H54 (cell line): Measurements from ENCODE around the gene AK2.
A peak's percentile ranks its signal among the peaks of the same experiment; 100 is the strongest.

ENCODE experiments used
- DNase-seq: peaks from one replicate; pipeline ENCODE4 v3.0.0; 2011; ENCODE audit warnings: low spot score, mixed read lengths; ENCODE audit not compliant: insufficient read length
- FAIRE-seq: peaks from 3 replicates; lab custom pipeline; 2011; peaks lifted over from hg19 to GRCh38; lab: Jason Lieb, UNC
- POLR2A ChIP-seq: IDR thresholded peaks from 2 replicates; pipeline ENCODE4 v1.6.1; 2011; ENCODE audit warnings: low read depth, mild to moderate bottlenecking, low read length

AK2 gene

DNA sequence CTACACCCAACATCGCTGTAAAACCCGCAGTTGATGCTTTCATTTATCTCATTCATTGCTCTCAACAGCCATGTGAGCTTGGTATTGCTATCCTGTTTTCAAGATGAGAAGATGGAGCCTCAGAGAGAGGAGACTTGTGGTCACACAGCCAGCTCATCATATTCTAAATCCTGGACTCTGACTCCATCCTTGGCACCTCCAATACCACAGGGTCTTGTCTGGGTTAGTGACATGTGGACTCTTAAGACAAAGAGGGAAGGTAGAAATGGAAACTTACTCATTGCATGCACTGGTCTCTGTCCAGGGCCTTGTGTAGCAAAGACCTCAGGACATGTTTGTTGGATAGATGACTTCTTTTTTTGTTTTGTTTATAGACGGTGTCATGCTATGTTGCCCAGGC lies 65.1 kb downstream of the AK2 start:
- DNase-seq (no peak), FAIRE-seq (no peak)
- no peak for TF ChIP-seq POLR2A

DNA sequence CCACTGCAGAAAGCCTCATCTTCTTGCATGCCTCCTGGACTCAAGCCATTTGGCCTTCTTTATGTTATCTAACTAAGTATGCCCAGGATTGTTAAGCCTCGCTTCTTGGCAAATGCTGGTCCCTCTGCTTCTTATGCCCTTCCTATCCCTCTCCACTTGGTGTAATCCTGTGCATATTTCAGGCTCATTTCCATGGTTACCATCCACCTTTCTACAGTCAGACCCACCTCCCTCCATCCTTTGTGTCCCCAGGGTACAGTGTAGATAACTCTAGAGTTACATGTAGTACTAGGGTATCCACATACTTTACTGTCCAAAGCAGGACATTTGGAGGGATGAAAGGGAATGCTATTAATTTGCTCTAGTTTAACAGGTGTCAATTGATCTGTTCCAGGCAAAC lies 65.5 kb downstream of the AK2 start:
- TF ChIP-seq POLR2A = no peak
- FAIRE-seq (no peak), DNase-seq (no peak)

GRCh38 chr1:32969566-32969965 lies 67.1 kb downstream of the AK2 start:
- no peak for DNase-seq
- no peak for TF ChIP-seq POLR2A
- no peak for FAIRE-seq

GRCh38 chr1:32967888-32968568 lies 68.7 kb downstream of the AK2 start:
- DNase-seq (no peak), FAIRE-seq (no peak)
- no peak for TF ChIP-seq POLR2A

DNA sequence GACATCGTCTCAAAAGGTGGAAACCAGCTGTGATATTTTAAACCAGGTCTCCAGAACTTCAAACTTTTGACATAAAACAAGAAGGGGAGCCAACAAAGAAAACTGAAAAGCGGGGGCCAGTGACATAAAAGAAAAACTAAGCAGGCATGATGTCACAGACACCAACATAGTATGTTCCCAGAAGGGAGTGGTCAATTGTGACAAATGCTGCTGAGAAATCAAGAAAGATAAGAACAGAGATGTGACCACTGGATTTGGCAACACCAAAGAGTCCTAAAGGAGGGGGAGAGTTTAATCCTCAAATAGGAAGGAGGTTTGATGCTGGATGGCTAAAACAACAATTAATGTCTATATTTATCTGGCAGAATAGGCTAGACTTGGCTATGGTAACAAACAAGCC lies 69.8 kb downstream of the AK2 start:
- TF ChIP-seq POLR2A = no peak
- DNase-seq = no peak
- no peak for FAIRE-seq

- FAIRE-seq (no peak), DNase-seq (no peak)
- TF ChIP-seq POLR2A = no peak
Measured at GRCh38 chr1:32965251-32965747, 71.4 kb downstream of the AK2 start.

- DNase-seq (peak; percentile 98), FAIRE-seq (peak; percentile 72)
- TF ChIP-seq POLR2A = peak; percentile 99
Measured at GRCh38 chr1:32964461-32965250, 72.0 kb downstream of the AK2 start, which contains the start of gene RNF19B. TSS of gene RNF19B (minus strand) at chr1:32964809. CDS start at chr1:32964685, 124 bp downstream.

- peak; percentile 36 for TF ChIP-seq POLR2A
- FAIRE-seq = no peak
- DNase-seq = peak; percentile 50
Measured at GRCh38 chr1:32963746-32964460, 72.8 kb downstream of the AK2 start.

DNA sequence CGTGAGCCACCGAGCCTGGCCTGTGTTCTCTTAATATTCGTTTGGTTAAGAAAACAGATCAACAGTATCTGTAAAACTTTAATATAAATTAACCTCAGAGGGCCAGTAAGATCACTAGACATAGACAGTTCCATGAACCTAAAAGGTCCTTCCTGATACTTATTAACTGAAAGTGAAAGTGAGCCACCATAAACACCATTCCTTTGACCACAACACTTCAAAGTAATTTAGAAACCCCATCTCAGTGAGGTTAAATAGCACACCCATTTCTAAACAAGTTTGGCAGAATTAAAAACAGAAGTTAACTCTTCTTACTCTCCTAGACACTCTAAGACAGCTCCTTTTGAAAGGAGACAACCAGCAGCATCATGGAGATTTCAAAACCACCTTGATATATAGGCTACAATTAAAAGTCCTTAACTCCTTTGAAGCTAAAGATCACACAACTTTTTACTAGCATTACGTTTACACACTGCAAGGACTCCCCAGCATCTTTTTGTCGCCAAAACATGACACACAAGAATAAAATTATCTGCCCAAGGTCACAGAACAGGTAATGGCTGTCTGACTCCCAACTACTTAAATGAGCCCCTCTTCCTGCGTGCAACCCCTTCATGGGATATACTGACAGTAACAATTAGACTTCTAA lies 74.3 kb downstream of the AK2 start:
- FAIRE-seq (no peak), DNase-seq (no peak)
- no peak for TF ChIP-seq POLR2A

DNA sequence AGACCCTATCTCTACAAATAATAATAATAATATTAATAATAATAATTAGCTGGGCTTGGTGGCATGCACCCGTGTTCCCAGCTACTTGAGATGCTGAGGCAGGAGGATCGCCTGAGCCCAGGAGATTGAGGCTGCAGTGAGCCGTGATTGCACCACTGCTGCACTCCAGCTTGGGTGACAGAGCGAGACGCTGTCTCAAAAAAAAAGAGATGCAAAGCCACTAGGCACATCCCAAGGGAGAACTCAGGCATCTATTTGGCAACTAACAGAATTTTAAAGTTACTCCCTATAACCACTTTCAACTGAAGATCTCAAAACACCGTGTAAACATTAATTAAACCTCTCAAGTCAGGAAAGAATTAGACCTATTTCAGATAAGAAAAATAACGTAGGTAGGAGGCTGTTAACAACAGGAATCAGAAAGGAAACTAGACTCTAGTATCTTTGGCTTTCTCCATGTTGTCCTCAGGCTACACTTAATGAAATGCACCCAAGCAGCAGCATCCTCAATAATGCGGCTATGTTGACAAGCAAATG lies 75.8 kb downstream of the AK2 start:
- TF ChIP-seq POLR2A = no peak
- DNase-seq (no peak), FAIRE-seq (no peak)

DNA sequence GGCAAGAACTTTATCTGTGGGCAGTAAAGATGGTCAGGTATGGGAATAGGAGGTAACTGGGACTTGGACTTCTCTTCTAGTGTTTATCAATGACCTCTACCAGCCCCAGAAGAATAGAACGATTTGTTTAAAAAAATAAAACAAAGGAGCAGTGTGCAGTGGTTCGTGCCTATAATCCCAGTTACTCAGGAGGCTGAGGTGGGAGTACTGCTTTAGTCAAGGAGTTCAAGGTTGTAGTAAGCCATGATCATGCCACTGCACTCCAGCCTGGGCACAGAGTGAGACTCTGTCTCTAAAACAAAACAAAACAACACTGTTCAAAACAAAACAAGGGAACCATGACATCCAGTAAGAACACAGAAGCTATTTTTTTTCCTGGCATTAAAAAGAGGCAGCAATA lies 76.3 kb downstream of the AK2 start:
- no peak for TF ChIP-seq POLR2A
- no peak for DNase-seq
- FAIRE-seq = no peak

GRCh38 chr1:32958827-32959226 lies 77.9 kb downstream of the AK2 start:
- TF ChIP-seq POLR2A = no peak
- no peak for FAIRE-seq
- DNase-seq = no peak
